K562 (cell line): ENCODE results near the gene TRIM27. TPM values are rescaled to one million over a fixed set of nuclear protein-coding genes. Genes with fewer than 3 reads are reported as not detected.

ENCODE experiments used
- ESRRA ChIP-seq: fragments of 450-650 bp; IDR thresholded peaks from 2 replicates; pipeline ENCODE4 v1.6.1; 2014; ENCODE audit warnings: low read depth, mild to moderate bottlenecking, moderate library complexity, borderline replicate concordance
- FOXA1 ChIP-seq: fragments of 450-650 bp; IDR thresholded peaks from 2 replicates; pipeline ENCODE4 v1.6.1; 2016; ENCODE audit warnings: mild to moderate bottlenecking, borderline replicate concordance
- FOXA3 ChIP-seq, 2 experiments: fragments of 450-650 bp in 1 of 2; sonication (generic) in 1 of 2; formaldehyde crosslinking; IDR thresholded peaks in 1 of 2; conservative IDR thresholded peaks in 1 of 2; 2 replicates each; pipeline versions ENCODE4 v1.4.0 to v1.8.0; 2020 to 2022; ENCODE audit warnings: mild to moderate bottlenecking in 2 of 2, missing genetic modification reagents in 1 of 2
- HNRNPLL ChIP-seq: fragments of 200-400 bp; formaldehyde crosslinking; IDR thresholded peaks from 2 replicates; pipeline ENCODE4 v1.6.1; 2017; ENCODE audit warnings: low read length, low read depth, mild to moderate bottlenecking; ENCODE audit not compliant: poor library complexity, severe bottlenecking
- ILF3 ChIP-seq: fragments of 450-650 bp; IDR thresholded peaks from 2 replicates; pipeline ENCODE4 v1.6.1; 2018; ENCODE audit warnings: antibody characterized with exemption, mild to moderate bottlenecking, moderate library complexity, borderline replicate concordance
- KLF1 ChIP-seq: fragments of 450-650 bp; IDR thresholded peaks from 2 replicates; pipeline ENCODE4 v1.6.1; 2016; ENCODE audit warnings: missing genetic modification characterization, missing compliant biosample characterization
- L3MBTL2 ChIP-seq: fragments of 450-650 bp; IDR thresholded peaks from 2 replicates; pipeline ENCODE4 v1.6.1; 2016; ENCODE audit warnings: mild to moderate bottlenecking, moderate library complexity
- MEF2A ChIP-seq: IDR thresholded peaks from 2 replicates; pipeline ENCODE4 v1.6.1; 2011; ENCODE audit warnings: low read depth, mild to moderate bottlenecking, low read length, moderate library complexity; ENCODE audit not compliant: control insufficient read depth
- MIER1 ChIP-seq: fragments of 450-650 bp; IDR thresholded peaks from 2 replicates; pipeline ENCODE4 v1.6.1; 2016; ENCODE audit warnings: antibody characterized with exemption, mild to moderate bottlenecking, low read depth
- NCOA2 ChIP-seq, 2 experiments: fragments of 450-650 bp; IDR thresholded peaks; 2 replicates each; pipeline ENCODE4 v1.6.1; 2018; ENCODE audit warnings: mild to moderate bottlenecking in 2 of 2, moderate library complexity in 1 of 2; ENCODE audit not compliant: partially characterized antibody in 2 of 2
- POLR2A ChIP-seq: fragments of 450-650 bp; conservative IDR thresholded peaks from 2 replicates; pipeline ENCODE4 v1.6.1; 2016
- SAP30 ChIP-seq: fragments of 200-600 bp; sonication (generic); IDR thresholded peaks from 2 replicates; pipeline ENCODE4 v1.6.1; 2012; ENCODE audit warnings: borderline replicate concordance, low read depth, mild to moderate bottlenecking, moderate library complexity, low read length, control low read depth, inconsistent platforms; ENCODE audit not compliant: insufficient read depth, poor library complexity, severe bottlenecking
- ZNF121 ChIP-seq: sonication (generic); formaldehyde crosslinking; conservative IDR thresholded peaks from 2 replicates; pipeline ENCODE4 v1.8.0; 2022; ENCODE audit warnings: missing genetic modification reagents
- ZNF146 ChIP-seq: IDR thresholded peaks from one replicate; pipeline ENCODE4 v1.6.1; 2018; ENCODE audit warnings: missing compliant biosample characterization; ENCODE audit not compliant: unreplicated experiment
- ZNF512 ChIP-seq: IDR thresholded peaks from 2 replicates; pipeline ENCODE4 v1.6.1; 2016; ENCODE audit warnings: missing genetic modification characterization, missing compliant biosample characterization
- ZNF592 ChIP-seq: fragments of 450-650 bp; IDR thresholded peaks from 2 replicates; pipeline ENCODE4 v1.6.1; 2017; ENCODE audit warnings: antibody characterized with exemption, mild to moderate bottlenecking
- ZNF764 ChIP-seq: fragments of 250-450 bp; sonication (Bioruptor Pico); IDR thresholded peaks from 2 replicates; pipeline ENCODE4 v1.4.0; 2020; ENCODE audit warnings: low read depth, mild to moderate bottlenecking, moderate library complexity
- polyA plus RNA-seq, 8 experiments: library from polyadenylated mRNA; depleted of rRNA in 4 of 8; stranded (reverse) in 5 of 8; unstranded in 3 of 8; fragments of >200 nt; fragmentation: Nextera tagmentation in 2 of 8; fragmentation: Illumina TruSeq in 1 of 8; extraction: Ambion mirVana in 2 of 8; extraction: Trizol in 1 of 8; gene quantifications; 2 replicates each; pipeline versions ENCODE4 v1.2.1 to v1.2.3, GENCODE V29; 2011 to 2014; ENCODE audit warnings: inconsistent platforms in 1 of 8, missing spikeins in 1 of 8
- total RNA-seq, 7 experiments: library from RNA; depleted of rRNA in 6 of 7; stranded (reverse); fragments of >200 nt in 6 of 7; fragmentation: Illumina TruSeq in 2 of 7; extraction: Trizol in 2 of 7; gene quantifications; 2 replicates each; pipeline versions ENCODE4 v1.2.1 to v1.2.3, GENCODE V29; 2011 to 2021; ENCODE audit warnings: low replicate concordance in 1 of 7
- TF ChIP-seq, protein P1 (sequence below): fragments of 450-650 bp; conservative IDR thresholded peaks from 2 replicates; pipeline ENCODE4 v1.6.1; 2016; ENCODE audit warnings: missing genetic modification characterization, low read depth, mild to moderate bottlenecking, control low read depth, missing compliant biosample characterization

The TRIM27 gene
- total and polyA plus RNA-seq, 9 of the 15 experiments (the other 6 are each of a cell fraction or from before 2014, with no cell fraction given): 37.7 to 235 (median 122) TPM

- TF ChIP-seq FOXA3 (CRISPR knock-in tag; conservative IDR thresholded peaks at IDR 0.05 in 1 of 2, IDR thresholded peaks at IDR 0.05 in 1 of 2): 0 out of 4 replicates have a peak, but pooled peaks of 1 of the 2 experiments have one; percentile 26
- no peak for TF ChIP-seq ZNF121 (CRISPR knock-in tag)
- peak; percentile 83; the same call in 1 of the 2 replicates for TF ChIP-seq ILF3
- peak; percentile 84 for TF ChIP-seq L3MBTL2
- no peak for TF ChIP-seq KLF1
- TF ChIP-seq ESRRA: no peak
- TF ChIP-seq, protein P1, sequence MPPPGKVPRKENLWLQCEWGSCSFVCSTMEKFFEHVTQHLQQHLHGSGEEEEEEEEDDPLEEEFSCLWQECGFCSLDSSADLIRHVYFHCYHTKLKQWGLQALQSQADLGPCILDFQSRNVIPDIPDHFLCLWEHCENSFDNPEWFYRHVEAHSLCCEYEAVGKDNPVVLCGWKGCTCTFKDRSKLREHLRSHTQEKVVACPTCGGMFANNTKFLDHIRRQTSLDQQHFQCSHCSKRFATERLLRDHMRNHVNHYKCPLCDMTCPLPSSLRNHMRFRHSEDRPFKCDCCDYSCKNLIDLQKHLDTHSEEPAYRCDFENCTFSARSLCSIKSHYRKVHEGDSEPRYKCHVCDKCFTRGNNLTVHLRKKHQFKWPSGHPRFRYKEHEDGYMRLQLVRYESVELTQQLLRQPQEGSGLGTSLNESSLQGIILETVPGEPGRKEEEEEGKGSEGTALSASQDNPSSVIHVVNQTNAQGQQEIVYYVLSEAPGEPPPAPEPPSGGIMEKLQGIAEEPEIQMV: peak; percentile 64; the same call in 1 of the 2 replicates
- no peak for TF ChIP-seq POLR2A
- no peak for TF ChIP-seq SAP30
- TF ChIP-seq FOXA1: no peak
- no peak for TF ChIP-seq ZNF146
- peak; percentile 93 for TF ChIP-seq ZNF592
- no peak; the same call in 1 of the 2 replicates for TF ChIP-seq ZNF512 (tag)
- TF ChIP-seq ZNF764: no peak
- TF ChIP-seq MEF2A: no peak
- TF ChIP-seq MIER1: no peak
- peak; percentile 33 for TF ChIP-seq HNRNPLL
- no peak for TF ChIP-seq NCOA2 (IDR thresholded peaks at IDR 0.05; ENCODE audit: partially characterized antibody in 2 of 2)
Measured at GRCh38 chr6:28880894-28881780, 42.6 kb downstream of the TRIM27 start (continued).
